Keratinocyte (primary cell): ENCODE data around the gene KCNH2. TPM values are rescaled to one million over a fixed set of nuclear protein-coding genes. Genes with fewer than 3 reads are reported as not detected.

ENCODE experiments used
- DNase-seq: peaks from one replicate; pipeline ENCODE4 v3.0.0-alpha.2; 2011; ENCODE audit warnings: low read depth, missing footprints, low spot score
- FAIRE-seq: peaks from 2 replicates; lab custom pipeline; 2011; peaks lifted over from hg19 to GRCh38; lab: Jason Lieb, UNC
- H2AFZ ChIP-seq: 2 replicates; pipeline ENCODE4 v1.6.0; 2012; ENCODE audit warnings: low read length, control low read depth, inconsistent platforms; ENCODE audit not compliant: control insufficient read depth
- H3K27ac ChIP-seq: 2 replicates; pipeline ENCODE4 v1.5.1; 2011; ENCODE audit warnings: low read length; ENCODE audit not compliant: control insufficient read depth, insufficient read depth
- H3K27me3 ChIP-seq: 3 replicates; pipeline ENCODE4 v1.6.0; 2011; ENCODE audit warnings: low read length; ENCODE audit not compliant: control insufficient read depth, insufficient read depth; ENCODE audit errors: extremely low read depth
- H3K36me3 ChIP-seq, 2 experiments: 2 replicates in 1 of 2; 3 replicates in 1 of 2; pipeline ENCODE4 v1.5.1; 2011; ENCODE audit warnings: low read length in 2 of 2, mild to moderate bottlenecking in 1 of 2; ENCODE audit not compliant: control insufficient read depth in 2 of 2, insufficient read depth in 2 of 2; ENCODE audit errors: extremely low read depth in 1 of 2
- H3K4me1 ChIP-seq: 3 replicates; pipeline ENCODE4 v1.5.1; 2011; ENCODE audit warnings: low read length; ENCODE audit not compliant: control insufficient read depth, insufficient read depth; ENCODE audit errors: extremely low read depth
- H3K4me2 ChIP-seq: 3 replicates; pipeline ENCODE4 v1.6.0; 2011; ENCODE audit warnings: low read depth, low read length; ENCODE audit not compliant: control insufficient read depth, insufficient read depth; ENCODE audit errors: extremely low read depth
- H3K4me3 ChIP-seq, 3 experiments: fragments of 200-600 bp in 1 of 3; sonication (generic) in 1 of 3; 2 replicates in 2 of 3; 3 replicates in 1 of 3; pipeline ENCODE4 v1.5.1; 2011 to 2016; ENCODE audit warnings: low read length in 3 of 3, mild to moderate bottlenecking in 3 of 3, control low read depth in 2 of 3, inconsistent platforms in 1 of 3, low read depth in 1 of 3, mixed read lengths in 1 of 3, mixed run types in 1 of 3, moderate library complexity in 1 of 3; ENCODE audit not compliant: control insufficient read depth in 2 of 3, insufficient read depth in 2 of 3; ENCODE audit errors: extremely low read depth in 1 of 3
- H3K79me2 ChIP-seq: 2 replicates; pipeline ENCODE4 v1.6.0; 2012; ENCODE audit warnings: low read length; ENCODE audit not compliant: control insufficient read depth, insufficient read depth
- H3K9ac ChIP-seq: 3 replicates; pipeline ENCODE4 v1.6.0; 2011; ENCODE audit warnings: low read length; ENCODE audit not compliant: control insufficient read depth, insufficient read depth; ENCODE audit errors: extremely low read depth
- H3K9me1 ChIP-seq: 3 replicates; pipeline ENCODE4 v1.6.0; 2011; ENCODE audit warnings: low read length; ENCODE audit not compliant: control insufficient read depth, insufficient read depth; ENCODE audit errors: extremely low read depth
- H3K9me3 ChIP-seq: 2 replicates; pipeline ENCODE4 v1.5.1; 2012; ENCODE audit warnings: low read depth, low read length; ENCODE audit not compliant: control insufficient read depth
- H4K20me1 ChIP-seq: 3 replicates; pipeline ENCODE4 v1.6.0; 2011; ENCODE audit warnings: low read length; ENCODE audit not compliant: control insufficient read depth, insufficient read depth; ENCODE audit errors: extremely low read depth
- EZH2 ChIP-seq: IDR thresholded peaks from one replicate; pipeline ENCODE4 v1.6.1; 2012; ENCODE audit warnings: inconsistent platforms, mild to moderate bottlenecking, low read length, moderate library complexity
- dilution Hi-C: fragments of 300-500 bp; cut with MboI; formaldehyde crosslinking; loops from one replicate; pipeline ENCODE4 v1.7.0; 2020; ENCODE audit warnings: low sequenced_read_pairs; ENCODE audit not compliant: extremely low pct_ligation_motif_present
- polyA plus RNA-seq, 5 experiments: library from polyadenylated mRNA; depleted of rRNA in 3 of 5; stranded (reverse) in 3 of 5; stranded (forward) in 1 of 5; unstranded in 1 of 5; fragments of >200 nt; gene quantifications; 1 replicate in 1 of 5; 2 replicates in 3 of 5; 3 replicates in 1 of 5; pipeline versions ENCODE4 v1.2.1 to v1.2.3, GENCODE V29; 2011 to 2012; ENCODE audit warnings: missing spikeins in 2 of 5, low read depth in 1 of 5, low replicate concordance in 1 of 5
- TF ChIP-seq, protein P1 (sequence below), 3 experiments: IDR thresholded peaks in 1 of 3; conservative IDR thresholded peaks in 1 of 3; optimal IDR thresholded peaks in 1 of 3; 2 replicates in 2 of 3; 3 replicates in 1 of 3; pipeline versions ENCODE3 to v1.5.1; 2011; ENCODE audit warnings: low read length in 3 of 3, mild to moderate bottlenecking in 3 of 3, moderate library complexity in 2 of 3, control low read depth in 1 of 3, inconsistent platforms in 1 of 3; ENCODE audit not compliant: insufficient read depth in 2 of 3; ENCODE audit errors: extremely low read depth in 1 of 3

KCNH2 gene
- polyA plus RNA-seq, 1 donor (not counting 4 experiments of a cell fraction or from before 2014, with no cell fraction given) = 0.03 TPM

DNA sequence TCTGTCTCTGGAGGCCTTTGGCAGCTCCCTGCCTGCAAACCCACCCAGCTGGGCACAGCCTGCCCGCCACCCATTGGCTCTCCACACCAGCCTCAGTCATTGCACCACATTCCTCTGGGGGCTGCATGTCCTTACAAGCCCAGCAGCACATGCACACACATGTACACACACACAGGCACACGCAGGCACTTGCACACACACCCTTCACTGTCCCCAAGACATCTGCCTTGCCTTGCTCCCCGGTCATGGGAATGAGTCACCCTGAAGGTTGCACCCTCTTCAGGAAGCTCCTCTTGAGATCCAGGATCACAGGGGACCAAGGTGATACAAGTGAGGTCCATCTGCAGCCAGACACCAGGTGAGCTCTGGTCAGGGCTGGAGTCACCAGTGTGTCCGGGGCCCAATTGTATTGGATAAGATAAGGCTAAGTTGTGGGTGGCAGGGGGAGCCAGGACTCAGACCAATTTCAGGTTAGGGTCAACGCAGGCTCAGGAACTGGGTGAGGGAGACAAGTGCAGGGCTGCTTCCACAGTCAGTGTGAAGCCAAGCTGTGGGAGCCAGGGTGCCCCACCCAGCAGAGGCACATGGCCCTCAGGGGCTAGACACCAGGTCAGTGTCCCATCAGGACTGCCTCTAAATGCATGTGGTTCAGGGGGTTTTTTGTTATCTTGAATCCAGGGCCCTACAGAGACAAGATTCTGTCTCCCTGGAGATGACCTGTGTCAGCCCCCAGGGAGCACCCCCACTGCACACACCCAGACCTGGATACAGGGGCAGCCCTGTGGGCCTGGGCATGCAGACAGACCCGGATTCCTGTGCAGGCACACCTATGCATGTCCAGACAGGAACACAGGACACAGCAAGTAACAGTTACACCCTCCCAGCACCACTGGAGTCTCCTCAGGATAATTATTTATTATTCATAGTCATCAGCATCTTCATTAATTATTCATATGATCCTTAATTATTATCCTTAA, 33.8 kb downstream of the KCNH2 start:
- FAIRE-seq = peak; percentile 83
- dilution Hi-C loops = no loop called here

DNA sequence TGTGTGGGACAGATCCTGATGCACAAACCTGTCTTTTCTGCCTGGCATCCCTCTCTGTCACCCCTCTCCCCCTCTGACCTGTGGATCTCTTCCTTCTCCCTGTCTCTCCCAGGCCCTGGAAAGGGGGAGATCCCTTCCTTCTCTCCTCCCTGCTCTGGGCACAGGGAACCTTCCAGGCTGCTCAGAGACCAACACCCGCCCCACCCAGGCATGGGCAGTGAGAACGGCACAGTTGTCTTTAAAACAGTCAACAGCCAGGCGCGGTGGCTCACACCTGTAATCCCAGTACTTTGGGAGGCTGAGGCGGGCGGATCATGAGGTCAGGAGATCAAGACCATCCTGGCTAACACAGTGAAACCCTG, 34.7 kb downstream of the KCNH2 start:
- H3K4me1 ChIP-seq = peaks cover 24% of the 10 kb centered on the region
- H3K27ac ChIP-seq = no peak overlapping the region
- FAIRE-seq = no peak
- TF ChIP-seq, protein P1, sequence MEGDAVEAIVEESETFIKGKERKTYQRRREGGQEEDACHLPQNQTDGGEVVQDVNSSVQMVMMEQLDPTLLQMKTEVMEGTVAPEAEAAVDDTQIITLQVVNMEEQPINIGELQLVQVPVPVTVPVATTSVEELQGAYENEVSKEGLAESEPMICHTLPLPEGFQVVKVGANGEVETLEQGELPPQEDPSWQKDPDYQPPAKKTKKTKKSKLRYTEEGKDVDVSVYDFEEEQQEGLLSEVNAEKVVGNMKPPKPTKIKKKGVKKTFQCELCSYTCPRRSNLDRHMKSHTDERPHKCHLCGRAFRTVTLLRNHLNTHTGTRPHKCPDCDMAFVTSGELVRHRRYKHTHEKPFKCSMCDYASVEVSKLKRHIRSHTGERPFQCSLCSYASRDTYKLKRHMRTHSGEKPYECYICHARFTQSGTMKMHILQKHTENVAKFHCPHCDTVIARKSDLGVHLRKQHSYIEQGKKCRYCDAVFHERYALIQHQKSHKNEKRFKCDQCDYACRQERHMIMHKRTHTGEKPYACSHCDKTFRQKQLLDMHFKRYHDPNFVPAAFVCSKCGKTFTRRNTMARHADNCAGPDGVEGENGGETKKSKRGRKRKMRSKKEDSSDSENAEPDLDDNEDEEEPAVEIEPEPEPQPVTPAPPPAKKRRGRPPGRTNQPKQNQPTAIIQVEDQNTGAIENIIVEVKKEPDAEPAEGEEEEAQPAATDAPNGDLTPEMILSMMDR (optimal IDR thresholded peaks at IDR 0.05 in 1 of 3, IDR thresholded peaks at IDR 0.05 in 1 of 3, conservative IDR thresholded peaks at IDR 0.05 in 1 of 3; ENCODE audit: extremely low read depth in 1 of 3, insufficient read depth in 2 of 3, low read length in 3 of 3) = no peak
- no peak for TF ChIP-seq EZH2
- H3K4me3 ChIP-seq = no peak overlapping the region
- peaks cover 21% of the 10 kb centered on the region for H3K27me3 ChIP-seq
- dilution Hi-C loops = no loop called here
- H3K9ac ChIP-seq = no peak overlapping the region
- H4K20me1 ChIP-seq = no peaks in the 10 kb centered on the region
- no peak overlapping the region for H2AFZ ChIP-seq
- H3K36me3 ChIP-seq = no peaks in the 10 kb centered on the region
- DNase-seq = no peak
- H3K9me3 ChIP-seq = no peaks in the 10 kb centered on the region
- H3K79me2 ChIP-seq = no peaks in the 10 kb centered on the region
- no peak overlapping the region for H3K4me2 ChIP-seq
- no peaks in the 10 kb centered on the region for H3K9me1 ChIP-seq

More for the DNA sequence above, 33.8 kb downstream of the KCNH2 start:
- DNase-seq = peak; percentile 97
- Histone ChIP-seq H3K79me2 (no peaks in the 10 kb centered on the region), H4K20me1 (no peaks in the 10 kb centered on the region), H3K9me1 (no peaks in the 10 kb centered on the region), H3K9me3 (no peaks in the 10 kb centered on the region), H3K4me3 (no peak overlapping the region), H3K4me1 (peaks cover 17% of the 10 kb centered on the region), H3K9ac (no peak overlapping the region), H3K27me3 (peaks cover 28% of the 10 kb centered on the region), H2AFZ (no peak overlapping the region), H3K36me3 (no peaks in the 10 kb centered on the region), H3K27ac (no peak overlapping the region), H3K4me2 (no peak overlapping the region)
- no peak for TF ChIP-seq EZH2
- TF ChIP-seq, protein P1 (optimal IDR thresholded peaks at IDR 0.05 in 1 of 3, IDR thresholded peaks at IDR 0.05 in 1 of 3, conservative IDR thresholded peaks at IDR 0.05 in 1 of 3; ENCODE audit: extremely low read depth in 1 of 3, insufficient read depth in 2 of 3, low read length in 3 of 3) = no peak
